Panc1 (cell line): ENCODE measurements around the gene ITGA2B. TPM values are rescaled to one million over a fixed set of nuclear protein-coding genes. Genes with fewer than 3 reads are reported as not detected.

ENCODE experiments used
- ATAC-seq: fragments of 200-7000 bp; cut with Tn5 transposase; 2 replicates; pipeline ENCODE4 v1.9.1; 2020; ENCODE audit warnings: mild to moderate bottlenecking, moderate library complexity
- BruUV-seq: library from RNA; stranded (reverse); fragments of 400-500 nt; replicated peaks from 2 replicates; lab custom pipeline; 2021; lab: Mats Ljungman, UMichigan
- CTCF ChIA-PET: fragments of 300-600 bp; sonication (Branson Sonifier 250); formaldehyde crosslinking; loops from one replicate; lab custom pipeline; 2022; ENCODE audit warnings: antibody characterized with exemption; lab: Charles Lee
- POLR2A ChIA-PET: fragments of 300-600 bp; sonication (Branson Sonifier 250); formaldehyde crosslinking; loops from one replicate; lab custom pipeline; 2022; ENCODE audit warnings: antibody characterized with exemption; lab: Charles Lee
- DNase-seq: peaks from one replicate; pipeline ENCODE4 v3.0.0-alpha.2; 2010; ENCODE audit warnings: low read depth, low spot score
- H3K27ac ChIP-seq: 2 replicates; pipeline ENCODE4 v1.5.1; 2011; ENCODE audit warnings: mild to moderate bottlenecking, low read length, inconsistent platforms
- H3K27me3 ChIP-seq: fragments of 200-500 bp; sonication (Bioruptor generic); 2 replicates; pipeline ENCODE4 v1.6.0; 2014; ENCODE audit warnings: low read length, inconsistent platforms; ENCODE audit not compliant: control insufficient read depth, insufficient read depth
- H3K36me3 ChIP-seq: fragments of 200-500 bp; sonication (Bioruptor generic); 2 replicates; pipeline ENCODE4 v1.5.1; 2014; ENCODE audit warnings: inconsistent platforms, mild to moderate bottlenecking, low read length, moderate library complexity; ENCODE audit not compliant: control insufficient read depth, insufficient read depth
- H3K4me1 ChIP-seq: 2 replicates; pipeline ENCODE4 v1.5.1; 2011; ENCODE audit warnings: inconsistent platforms, mild to moderate bottlenecking, low read length, moderate library complexity; ENCODE audit not compliant: control insufficient read depth, insufficient read depth
- H3K4me3 ChIP-seq, 2 experiments: 2 replicates each; pipeline ENCODE4 v1.5.1; 2011 to 2012; ENCODE audit warnings: low read depth in 2 of 2, low read length in 2 of 2, mild to moderate bottlenecking in 2 of 2, inconsistent platforms in 1 of 2, moderate library complexity in 1 of 2
- H3K9me3 ChIP-seq: fragments of 200-500 bp; sonication (Bioruptor generic); 2 replicates; pipeline ENCODE4 v1.5.1; 2014; ENCODE audit warnings: low read depth, mild to moderate bottlenecking, inconsistent platforms, low read length, moderate library complexity; ENCODE audit not compliant: control insufficient read depth, insufficient read depth
- CTCF ChIP-seq: fragments of 450-650 bp; IDR thresholded peaks from 2 replicates; pipeline ENCODE4 v1.5.1; 2017; ENCODE audit warnings: mild to moderate bottlenecking
- POLR2AphosphoS5 ChIP-seq: IDR thresholded peaks from 2 replicates; pipeline ENCODE4 v1.6.1; 2012; ENCODE audit warnings: mild to moderate bottlenecking, low read depth, low read length, moderate library complexity
- REST ChIP-seq, 2 experiments: IDR thresholded peaks; 2 replicates each; pipeline ENCODE4 v1.6.1; 2011 to 2012; ENCODE audit warnings: low read depth in 2 of 2, control low read depth in 1 of 2, low read length in 1 of 2, mild to moderate bottlenecking in 1 of 2, moderate library complexity in 1 of 2; ENCODE audit not compliant: insufficient read depth in 1 of 2
- SIN3A ChIP-seq: IDR thresholded peaks from 2 replicates; pipeline ENCODE4 v1.6.1; 2012; ENCODE audit warnings: low read depth, mild to moderate bottlenecking, low read length, moderate library complexity, borderline replicate concordance; ENCODE audit not compliant: insufficient read depth
- TCF7L2 ChIP-seq: IDR thresholded peaks from 2 replicates; pipeline ENCODE4 v1.6.1; 2011; ENCODE audit warnings: mild to moderate bottlenecking, low read depth, low read length, inconsistent platforms
- in situ Hi-C: cut with HindIII; loops from 2 replicates; pipeline ENCODE4 v1.10.0; 2016; ENCODE audit warnings: low sequenced_read_pairs, low pct_unique_long_range_greater_than_20kb
- intact Hi-C: fragments of 100-400 bp; cut with micrococcal nuclease; formaldehyde crosslinking; loops from one replicate; pipeline ENCODE4 v1.10.0; 2022; ENCODE audit not compliant: unreplicated experiment
- total RNA-seq: library from RNA; stranded (reverse); gene quantifications from one replicate; pipeline ENCODE4 v1.2.1, GENCODE V29; 2021; ENCODE audit not compliant: unreplicated experiment

Gene ITGA2B
- total RNA-seq, 1 experiment from 2014 or later, result 2.4 TPM

DNA sequence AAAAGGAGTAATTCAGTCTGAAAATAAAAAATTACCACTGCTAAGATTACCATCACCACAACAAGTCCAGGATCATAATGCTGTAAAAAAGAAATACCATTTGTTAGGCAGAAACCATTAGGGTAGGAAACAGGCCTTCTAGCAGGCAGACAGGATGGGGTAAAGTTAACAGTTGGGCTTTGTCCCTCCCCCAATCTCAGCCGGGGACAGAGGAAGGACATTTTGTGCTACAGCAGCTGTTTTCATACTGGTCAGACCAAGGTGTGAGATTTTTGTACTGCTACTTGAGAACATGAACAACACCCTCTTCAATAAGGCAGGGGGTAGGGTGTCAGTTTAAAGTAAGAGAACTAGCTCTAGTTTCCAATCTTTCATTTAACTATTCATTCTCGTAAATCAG is 49.2 kb upstream of the ITGA2B start:
- no peaks in the 10 kb centered on the region for H3K9me3 ChIP-seq
- ATAC-seq, result no peak
- no peaks in the 10 kb centered on the region; the same call in 1 of the 2 replicates for H3K4me1 ChIP-seq
- TF ChIP-seq REST (IDR thresholded peaks at IDR 0.05; ENCODE audit: insufficient read depth in 1 of 2, low read depth in 2 of 2, low read length in 1 of 2) (no peak), CTCF (no peak), TCF7L2 (no peak), POLR2AphosphoS5 (no peak)
- CTCF ChIA-PET, result no interaction called here
- H3K27me3 ChIP-seq, result no peaks in the 10 kb centered on the region
- no peak overlapping the region for H3K4me3 ChIP-seq
- BruUV-seq, result no TSS peak
- DNase-seq, result no peak
- POLR2A ChIA-PET, result no interaction called here
- no peak overlapping the region for H3K27ac ChIP-seq
- in situ Hi-C loops (no loop called here), intact Hi-C loops (no loop called here)
- H3K36me3 ChIP-seq, result peaks cover 7% of the 10 kb centered on the region; the same call in 1 of the 2 replicates

- POLR2A ChIA-PET, result no interaction called here
- H3K9me3 ChIP-seq, result no peaks in the 10 kb centered on the region
- in situ Hi-C loops (no loop called here), intact Hi-C loops (no loop called here)
- H3K36me3 ChIP-seq, result peaks cover 7% of the 10 kb centered on the region; the same call in 1 of the 2 replicates
- CTCF ChIA-PET, result no interaction called here
- no peak overlapping the region for H3K27ac ChIP-seq
- no peak for ATAC-seq
- H3K4me3 ChIP-seq, result no peak overlapping the region
- BruUV-seq, result no TSS peak
- TF ChIP-seq REST (IDR thresholded peaks at IDR 0.05; ENCODE audit: insufficient read depth in 1 of 2, low read depth in 2 of 2, low read length in 1 of 2), result no peak
- TF ChIP-seq TCF7L2, result no peak
- no peak for TF ChIP-seq POLR2AphosphoS5
- no peak for TF ChIP-seq CTCF
- no peak for TF ChIP-seq SIN3A
- H3K27me3 ChIP-seq, result no peaks in the 10 kb centered on the region
- DNase-seq, result no peak
- H3K4me1 ChIP-seq, result no peaks in the 10 kb centered on the region; the same call in 1 of the 2 replicates
These were observed 46.9 kb upstream of the ITGA2B start for GRCh38 chr17:44436336-44436735.
